A204.1 (cell line): ENCODE measurements around the gene GNG2.

Source experiments
- FAIRE-seq: peaks from 2 replicates; lab custom pipeline; 2012; peaks lifted over from hg19 to GRCh38; lab: Jason Lieb, UNC

Gene GNG2

GRCh38 chr14:51856792-51857296 is 3.6 kb upstream of the GNG2 start:
- no peak for FAIRE-seq

- no peak for FAIRE-seq
Observed at GRCh38 chr14:51859131-51859530, 1.3 kb upstream of the GNG2 start.

GRCh38 chr14:51860825-51861499 is 550 bp downstream of the GNG2 start:
- no peak for FAIRE-seq

DNA sequence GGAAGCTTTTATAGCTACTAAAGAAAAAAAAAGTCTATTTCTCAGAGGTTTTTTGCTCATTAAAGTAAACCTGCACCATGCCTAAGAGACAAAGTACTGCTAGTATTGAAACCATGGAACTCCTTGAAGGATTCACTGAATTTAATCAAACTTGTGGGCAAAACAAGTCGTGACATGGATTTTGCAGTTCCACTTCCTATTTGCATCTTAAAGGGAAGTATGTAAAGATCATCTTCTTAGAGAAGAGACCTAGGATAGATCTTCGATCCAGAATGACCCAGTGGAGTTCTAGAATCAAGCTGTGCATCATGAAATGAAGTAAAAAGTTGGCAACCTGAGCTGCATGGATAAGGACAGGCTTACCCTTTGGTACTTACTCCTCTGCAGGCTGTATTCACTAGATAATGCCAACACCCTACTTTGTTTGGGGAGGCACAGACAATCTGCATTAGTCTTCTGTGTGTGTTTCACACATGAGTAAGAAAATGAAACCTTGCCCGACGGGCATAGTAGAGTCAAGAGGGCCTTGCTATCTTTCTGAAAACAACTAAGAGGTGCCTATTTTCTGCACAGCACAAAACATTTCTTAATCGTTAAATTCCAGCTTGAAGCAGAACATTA is 1.9 kb downstream of the GNG2 start:
- no peak for FAIRE-seq

GRCh38 chr14:51862860-51863259 is 2.4 kb downstream of the GNG2 start:
- peak; percentile 41 for FAIRE-seq

DNA sequence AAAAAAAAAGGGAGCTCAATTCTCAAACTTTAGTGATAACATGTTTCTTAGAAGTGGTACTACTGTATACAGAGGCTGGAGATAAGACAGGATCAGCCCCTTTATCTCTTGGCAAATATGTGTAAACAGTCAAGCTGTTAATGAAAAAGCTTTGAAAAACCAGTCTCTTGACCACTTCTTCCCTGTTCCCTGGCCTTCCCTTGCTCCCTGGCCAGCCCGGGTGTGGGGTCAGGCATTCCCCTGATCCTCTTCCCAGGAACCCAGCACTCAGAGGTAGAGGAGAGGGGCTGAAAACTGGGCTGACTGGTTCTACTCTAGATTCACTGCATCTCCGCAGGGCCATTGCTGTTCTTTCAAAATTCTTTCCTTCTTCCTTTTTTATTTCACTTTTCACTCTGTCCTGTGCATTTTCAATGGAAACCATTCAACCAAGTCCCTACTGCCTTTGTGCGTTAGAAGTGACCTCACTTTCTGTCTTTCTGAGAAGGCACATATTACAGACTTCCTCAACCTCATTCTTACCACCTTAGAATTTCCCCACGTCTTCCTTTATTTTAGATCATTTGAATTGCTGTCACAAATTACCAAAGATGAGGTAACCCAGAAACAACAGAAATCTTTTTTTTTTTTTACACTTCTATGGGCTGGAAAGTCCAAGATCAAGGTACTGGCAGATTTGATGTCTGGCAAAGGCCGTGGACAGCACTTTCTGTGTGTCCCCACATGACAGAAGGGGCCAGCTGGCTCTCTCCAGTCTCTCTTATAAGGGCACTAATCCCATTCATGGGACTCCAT is 5.7 kb downstream of the GNG2 start:
- FAIRE-seq = no peak

DNA sequence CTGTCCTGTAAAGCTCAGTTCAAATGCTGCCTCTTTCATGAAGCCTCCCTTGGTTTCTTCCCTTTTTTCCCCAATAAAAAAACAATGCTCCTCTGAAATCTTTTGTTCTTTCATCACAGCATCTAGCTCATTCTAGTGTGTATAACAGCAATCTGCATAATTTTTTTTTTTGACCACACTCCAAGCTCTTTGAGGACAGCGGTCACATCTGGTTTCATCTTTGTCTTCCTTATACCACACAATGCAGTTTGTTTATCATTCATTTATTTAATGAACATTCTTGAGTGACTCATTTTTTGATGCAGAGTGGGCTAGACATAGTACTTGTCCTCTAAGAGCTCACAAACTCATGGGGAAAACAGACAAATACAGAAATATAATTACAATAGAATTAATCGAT is 7.3 kb downstream of the GNG2 start:
- no peak for FAIRE-seq

- FAIRE-seq = no peak
Observed at GRCh38 chr14:51868405-51868804, 8.0 kb downstream of the GNG2 start.

DNA sequence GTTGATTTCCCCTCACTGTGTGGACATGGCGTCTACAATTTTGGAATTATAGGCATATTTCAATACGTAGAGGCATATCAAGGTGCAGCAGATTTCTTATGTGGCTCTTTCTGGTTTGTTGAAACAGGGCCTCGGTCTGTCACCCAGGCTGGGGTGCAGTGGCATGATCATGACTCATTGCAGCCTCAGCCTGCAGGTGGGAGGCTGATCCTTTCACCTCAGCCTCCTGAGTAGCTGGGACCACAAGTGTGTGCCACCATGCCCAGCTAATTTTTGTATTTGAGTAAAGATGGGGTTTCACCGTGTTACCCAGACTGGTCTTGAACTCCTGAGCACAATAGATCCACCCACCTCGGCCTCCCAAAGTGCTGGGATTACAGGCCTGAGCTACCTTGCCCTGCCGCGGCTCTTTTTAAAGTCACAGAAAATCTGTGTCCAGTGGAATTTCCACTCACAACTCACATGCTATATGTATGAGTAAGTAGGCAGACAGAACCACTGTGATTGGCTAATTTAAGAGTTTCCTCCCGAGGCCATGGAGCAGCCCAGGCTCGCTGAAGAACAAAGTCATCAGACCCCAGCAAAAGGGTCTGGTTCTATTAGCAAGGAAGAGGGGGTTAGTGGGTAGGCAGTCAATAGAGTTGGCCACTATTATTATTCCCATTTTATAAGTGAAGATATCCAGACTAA is 9.1 kb downstream of the GNG2 start:
- FAIRE-seq = no peak

GRCh38 chr14:51870606-51871005 is 10.2 kb downstream of the GNG2 start:
- FAIRE-seq = no peak

- FAIRE-seq = no peak
Observed at GRCh38 chr14:51871846-51872245, 11.4 kb downstream of the GNG2 start.

GRCh38 chr14:51872396-51872795 is 12.0 kb downstream of the GNG2 start:
- no peak for FAIRE-seq

GRCh38 chr14:51873221-51873893 is 12.9 kb downstream of the GNG2 start:
- FAIRE-seq = no peak

GRCh38 chr14:51877810-51878209 is 17.4 kb downstream of the GNG2 start:
- no peak for FAIRE-seq

- no peak for FAIRE-seq
Observed at GRCh38 chr14:51879170-51879569, 18.8 kb downstream of the GNG2 start.

- no peak for FAIRE-seq
Observed at GRCh38 chr14:51880835-51881580, 20.6 kb downstream of the GNG2 start.

GRCh38 chr14:51881636-51882035 is 21.2 kb downstream of the GNG2 start:
- FAIRE-seq = no peak

DNA sequence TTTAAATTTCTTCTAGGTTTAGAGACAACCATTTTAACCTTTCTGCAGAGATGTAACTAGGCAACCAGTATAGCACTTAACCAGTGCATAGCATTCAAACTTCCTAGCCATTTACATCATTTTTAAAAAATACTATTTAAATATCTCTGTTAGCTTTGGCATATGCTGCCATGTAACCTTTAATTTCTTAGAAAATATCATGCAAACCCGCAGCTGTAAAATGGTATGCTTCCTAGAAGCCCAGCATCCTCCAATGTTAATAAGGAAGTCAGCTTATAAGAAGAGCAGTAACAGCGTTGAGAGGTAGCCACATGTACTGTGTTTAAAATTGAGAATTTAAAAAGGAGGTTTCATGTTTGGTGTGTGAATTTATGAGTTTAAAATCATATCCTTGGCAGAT is 22.8 kb downstream of the GNG2 start:
- no peak for FAIRE-seq

DNA sequence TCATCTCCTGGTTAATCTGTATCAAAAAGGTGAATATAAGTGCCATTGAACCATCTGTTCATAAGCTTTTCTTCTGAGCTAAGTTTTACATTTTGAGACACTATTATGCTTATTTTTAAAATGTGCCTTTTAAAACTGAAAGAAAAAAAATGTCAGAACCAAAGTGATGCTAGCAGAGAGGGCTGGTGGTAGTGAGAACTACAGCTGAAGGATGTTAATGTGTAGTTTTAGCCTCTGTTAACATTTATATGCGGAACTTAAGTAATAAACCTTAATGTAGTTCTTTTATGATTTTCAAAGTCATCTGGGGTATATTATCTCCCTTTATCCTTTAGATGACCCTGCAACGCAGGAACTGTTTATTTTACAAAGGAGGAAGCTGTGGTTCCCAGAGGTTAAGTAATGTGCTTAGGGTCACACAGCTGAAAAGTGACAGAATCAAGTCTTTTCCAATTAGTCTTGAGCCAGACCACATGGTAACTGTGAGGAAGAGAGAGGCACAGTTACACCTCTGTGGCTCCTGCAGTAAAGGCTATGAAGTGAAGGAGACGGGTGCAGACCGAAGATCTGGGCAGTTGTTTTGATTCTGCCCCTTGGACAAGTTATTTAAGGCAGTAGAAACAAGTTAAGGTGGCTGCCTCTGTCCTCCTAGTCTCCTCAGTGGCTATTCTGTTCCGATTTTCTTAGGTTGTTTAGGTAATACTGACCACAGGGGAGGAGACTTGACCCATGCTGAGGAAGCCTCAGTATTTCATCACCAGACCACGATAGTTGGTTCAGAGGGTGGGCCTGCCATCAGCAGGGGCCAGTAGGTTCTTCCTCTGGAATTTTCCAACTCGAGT is 23.9 kb downstream of the GNG2 start:
- no peak for FAIRE-seq

- FAIRE-seq = no peak
Observed at GRCh38 chr14:51889851-51890250, 29.4 kb downstream of the GNG2 start.
